Caco-2 (cell line): ENCODE data around the gene MOB3B. TPM values are rescaled to one million over a fixed set of nuclear protein-coding genes. Genes with fewer than 3 reads are reported as not detected.

ENCODE experiments used
- BruUV-seq: library from RNA; stranded (reverse); fragments of 400-500 nt; replicated peaks from 2 replicates; lab custom pipeline; 2021; lab: Mats Ljungman, UMichigan
- CTCF ChIA-PET: fragments of 300-600 bp; sonication (Branson Sonifier 250); formaldehyde crosslinking; loops from one replicate; lab custom pipeline; 2022; ENCODE audit warnings: antibody characterized with exemption; lab: Charles Lee
- POLR2A ChIA-PET: fragments of 300-600 bp; sonication (Branson Sonifier 250); formaldehyde crosslinking; loops from one replicate; lab custom pipeline; 2022; ENCODE audit warnings: antibody characterized with exemption; lab: Charles Lee
- DNase-seq, 2 experiments: peaks; one replicate each; pipeline versions ENCODE4 v3.0.0 to v3.0.0-alpha.2; 2020 to 2022
- H3K27me3 ChIP-seq: replicated peaks from 2 replicates; pipeline ENCODE4 v1.6.0; 2011; ENCODE audit warnings: low read length; ENCODE audit not compliant: control insufficient read depth, insufficient read depth
- H3K36me3 ChIP-seq: 2 replicates; pipeline ENCODE4 v1.5.1; 2011; ENCODE audit warnings: low read length; ENCODE audit not compliant: control insufficient read depth, insufficient read depth
- H3K4me1 ChIP-seq: fragments of 250-450 bp; sonication (Bioruptor Pico); 2 replicates; pipeline ENCODE4 v1.5.1; 2020; ENCODE audit warnings: mild to moderate bottlenecking
- H3K4me3 ChIP-seq: 2 replicates; pipeline ENCODE4 v1.5.1; 2011; ENCODE audit warnings: low read depth, mild to moderate bottlenecking, control low read depth, low read length
- H3K9me3 ChIP-seq: fragments of 250-450 bp; sonication (Bioruptor Pico); 2 replicates; pipeline ENCODE4 v1.5.1; 2020; ENCODE audit warnings: mild to moderate bottlenecking, moderate library complexity
- H3K27ac Mint-ChIP-seq: one replicate; pipeline ENCODE4 v1.8.0; 2022; ENCODE audit warnings: mixed read lengths; ENCODE audit not compliant: unreplicated experiment
- H3K27me3 Mint-ChIP-seq: one replicate; pipeline ENCODE4 v1.8.0; 2022; ENCODE audit warnings: mixed read lengths; ENCODE audit not compliant: insufficient read depth, unreplicated experiment
- H3K36me3 Mint-ChIP-seq: one replicate; pipeline ENCODE4 v1.8.0; 2022; ENCODE audit warnings: mild to moderate bottlenecking, mixed read lengths; ENCODE audit not compliant: insufficient read depth, unreplicated experiment
- H3K4me1 Mint-ChIP-seq: one replicate; pipeline ENCODE4 v1.8.0; 2022; ENCODE audit warnings: low read depth, mixed read lengths; ENCODE audit not compliant: unreplicated experiment
- H3K4me3 Mint-ChIP-seq: one replicate; pipeline ENCODE4 v1.8.0; 2022; ENCODE audit warnings: mild to moderate bottlenecking, moderate library complexity, mixed read lengths; ENCODE audit not compliant: unreplicated experiment
- H3K9me3 Mint-ChIP-seq: one replicate; pipeline ENCODE4 v1.8.0; 2022; ENCODE audit warnings: mixed read lengths; ENCODE audit not compliant: unreplicated experiment
- intact Hi-C: fragments of 100-400 bp; cut with micrococcal nuclease; formaldehyde crosslinking; loops from one replicate; pipeline ENCODE4 v1.10.0; 2022; ENCODE audit not compliant: unreplicated experiment
- total RNA-seq: library from RNA; stranded (reverse); gene quantifications from 2 replicates; pipeline ENCODE4 v1.2.3, GENCODE V29; 2022
- TF ChIP-seq, protein P1 (sequence below), 2 experiments: fragments of 200-600 bp in 1 of 2; IDR thresholded peaks; 1 replicate in 1 of 2; 2 replicates in 1 of 2; pipeline versions ENCODE4 v1.5.1 to v1.8.0; 2011 to 2022; ENCODE audit warnings: antibody characterized with exemption in 1 of 2, control low read depth in 1 of 2, inconsistent platforms in 1 of 2, low read depth in 1 of 2, low read length in 1 of 2, mild to moderate bottlenecking in 1 of 2, moderate library complexity in 1 of 2; ENCODE audit not compliant: insufficient read depth in 1 of 2, severe bottlenecking in 1 of 2, unreplicated experiment in 1 of 2

MOB3B gene
- total RNA-seq, 1 experiment from 2014 or later = 5.3 TPM

DNA sequence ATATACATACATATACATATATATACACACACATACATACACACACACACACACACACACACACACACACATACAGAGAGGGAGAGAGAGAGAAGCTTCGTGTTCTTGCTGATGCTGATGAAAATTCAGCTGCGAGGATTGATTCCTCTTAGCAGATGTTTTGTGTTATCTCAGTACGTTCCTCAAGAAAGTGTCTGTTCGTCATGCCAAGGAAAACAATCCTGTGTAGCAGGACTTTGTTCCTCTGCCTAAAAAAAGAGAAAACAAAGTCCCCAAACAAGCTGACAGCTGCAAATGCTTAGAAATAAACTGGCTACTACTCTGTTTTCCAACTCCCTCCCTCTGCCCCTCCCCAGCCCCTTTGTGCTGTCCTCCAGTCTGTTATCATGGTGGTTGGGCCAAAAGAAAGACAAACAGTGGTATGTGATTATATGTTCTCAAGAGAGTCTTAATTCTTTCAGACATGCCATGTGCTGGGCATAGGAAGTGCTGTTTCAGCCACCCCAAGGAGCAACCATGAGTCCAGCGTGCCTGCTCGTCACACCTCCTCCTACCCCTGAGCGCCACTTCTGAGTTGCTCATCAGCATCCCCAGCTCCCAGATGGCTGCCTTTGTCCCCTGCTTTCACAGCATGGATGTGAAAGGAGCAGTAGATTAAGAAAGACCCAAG, 161.2 kb downstream of the MOB3B start:
- Mint-ChIP-seq H3K36me3 (peaks cover 4% of the 10 kb centered on the region), H3K27me3 (no peaks in the 10 kb centered on the region), H3K27ac (peak overlapping the region; percentile 28), H3K4me3 (no peak overlapping the region), H3K4me1 (peaks cover 37% of the 10 kb centered on the region), H3K9me3 (peaks cover 8% of the 10 kb centered on the region)
- H3K36me3 ChIP-seq = no peaks in the 10 kb centered on the region
- intact Hi-C loops = loop anchor here (5.0 kb wide), 1 partner anchor 159 kb away; the partner anchor contains the start of gene MOB3B
- H3K4me3 ChIP-seq = no peak overlapping the region
- H3K27me3 ChIP-seq = no peaks in the 10 kb centered on the region
- no peak for DNase-seq
- no peaks in the 10 kb centered on the region for H3K9me3 ChIP-seq
- ChIA-PET POLR2A (no interaction called here), CTCF (interaction anchor here (2.0 kb wide), 1 partner anchor 35 kb away, joined by 5 read pairs; no protein-coding TSS in a partner anchor)
- BruUV-seq = no TSS peak
- TF ChIP-seq, protein P1, sequence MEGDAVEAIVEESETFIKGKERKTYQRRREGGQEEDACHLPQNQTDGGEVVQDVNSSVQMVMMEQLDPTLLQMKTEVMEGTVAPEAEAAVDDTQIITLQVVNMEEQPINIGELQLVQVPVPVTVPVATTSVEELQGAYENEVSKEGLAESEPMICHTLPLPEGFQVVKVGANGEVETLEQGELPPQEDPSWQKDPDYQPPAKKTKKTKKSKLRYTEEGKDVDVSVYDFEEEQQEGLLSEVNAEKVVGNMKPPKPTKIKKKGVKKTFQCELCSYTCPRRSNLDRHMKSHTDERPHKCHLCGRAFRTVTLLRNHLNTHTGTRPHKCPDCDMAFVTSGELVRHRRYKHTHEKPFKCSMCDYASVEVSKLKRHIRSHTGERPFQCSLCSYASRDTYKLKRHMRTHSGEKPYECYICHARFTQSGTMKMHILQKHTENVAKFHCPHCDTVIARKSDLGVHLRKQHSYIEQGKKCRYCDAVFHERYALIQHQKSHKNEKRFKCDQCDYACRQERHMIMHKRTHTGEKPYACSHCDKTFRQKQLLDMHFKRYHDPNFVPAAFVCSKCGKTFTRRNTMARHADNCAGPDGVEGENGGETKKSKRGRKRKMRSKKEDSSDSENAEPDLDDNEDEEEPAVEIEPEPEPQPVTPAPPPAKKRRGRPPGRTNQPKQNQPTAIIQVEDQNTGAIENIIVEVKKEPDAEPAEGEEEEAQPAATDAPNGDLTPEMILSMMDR (IDR thresholded peaks at IDR 0.05; ENCODE audit: insufficient read depth in 1 of 2, low read depth in 1 of 2, low read length in 1 of 2, severe bottlenecking in 1 of 2, unreplicated experiment in 1 of 2) = no peak
- H3K4me1 ChIP-seq = peaks cover 53% of the 10 kb centered on the region

DNA sequence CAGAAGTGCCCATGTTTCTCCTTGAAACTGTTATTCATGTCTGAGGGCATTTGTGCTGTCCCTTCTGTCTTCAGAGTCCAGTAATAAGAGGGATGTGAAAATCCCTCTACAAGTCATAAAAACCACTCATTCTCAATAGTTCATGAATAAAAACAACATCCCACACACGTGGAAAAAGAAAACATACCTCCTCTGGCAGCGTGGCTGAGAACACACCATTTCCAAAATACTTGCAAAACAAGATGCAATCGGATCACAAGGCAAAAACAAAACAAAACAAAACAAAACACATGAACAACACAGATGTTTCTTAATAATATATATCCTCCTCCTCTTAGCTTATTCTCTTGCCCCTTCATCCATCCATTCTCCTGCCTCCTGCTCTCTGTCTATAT, 161.7 kb downstream of the MOB3B start:
- H3K27me3 ChIP-seq = no peaks in the 10 kb centered on the region
- intact Hi-C loops = loop anchor here (5.0 kb wide), 1 partner anchor 159 kb away; the partner anchor contains the start of gene MOB3B
- Mint-ChIP-seq H3K4me1 (peaks cover 37% of the 10 kb centered on the region), H3K27ac (peak overlapping the region; percentile 28), H3K36me3 (peaks cover 4% of the 10 kb centered on the region), H3K4me3 (no peak overlapping the region), H3K27me3 (no peaks in the 10 kb centered on the region), H3K9me3 (peaks cover 8% of the 10 kb centered on the region)
- ChIA-PET CTCF (interaction anchor here (2.0 kb wide), 1 partner anchor 35 kb away, joined by 5 read pairs; no protein-coding TSS in a partner anchor), POLR2A (no interaction called here)
- no TSS peak for BruUV-seq
- H3K36me3 ChIP-seq = no peaks in the 10 kb centered on the region
- DNase-seq = no peak
- H3K4me1 ChIP-seq = peaks cover 50% of the 10 kb centered on the region
- H3K4me3 ChIP-seq = no peak overlapping the region
- TF ChIP-seq, protein P1 (IDR thresholded peaks at IDR 0.05; ENCODE audit: insufficient read depth in 1 of 2, low read depth in 1 of 2, low read length in 1 of 2, severe bottlenecking in 1 of 2, unreplicated experiment in 1 of 2) = no peak
- no peaks in the 10 kb centered on the region for H3K9me3 ChIP-seq

DNA sequence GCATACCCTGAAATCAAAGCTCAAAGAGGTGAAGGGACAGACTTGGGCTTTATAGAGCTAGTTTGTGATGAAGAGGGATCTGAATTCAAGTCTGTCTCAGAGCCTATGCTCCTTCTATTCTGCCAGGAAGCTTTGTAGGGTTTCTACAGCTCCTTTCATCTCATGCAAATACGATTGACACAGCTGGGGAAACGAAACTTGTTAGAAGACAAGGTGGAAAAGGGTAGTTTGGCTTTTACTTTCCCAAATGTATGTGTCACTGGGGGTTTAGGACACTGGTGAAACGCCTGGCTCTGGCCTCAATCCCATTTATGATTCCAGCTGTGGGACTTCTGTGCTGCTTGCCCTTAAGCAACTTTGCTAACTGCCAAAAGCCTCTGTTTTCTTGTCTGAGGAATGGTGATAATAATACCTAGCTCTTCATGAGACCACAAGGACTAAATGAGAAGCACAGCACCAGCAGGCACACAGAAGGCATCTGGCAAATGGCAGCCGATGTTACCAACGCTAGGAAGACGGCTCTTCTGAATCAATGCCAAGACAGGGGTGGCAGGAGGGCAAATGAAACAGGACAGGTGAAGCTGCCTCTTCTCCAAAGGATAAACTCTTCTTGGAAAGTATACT, 162.3 kb downstream of the MOB3B start:
- TF ChIP-seq, protein P1 (IDR thresholded peaks at IDR 0.05; ENCODE audit: insufficient read depth in 1 of 2, low read depth in 1 of 2, low read length in 1 of 2, severe bottlenecking in 1 of 2, unreplicated experiment in 1 of 2) = no peak
- no peak overlapping the region for H3K4me3 ChIP-seq
- no peaks in the 10 kb centered on the region for H3K27me3 Mint-ChIP-seq
- intact Hi-C loops = loop anchor here (5.0 kb wide), 1 partner anchor 160 kb away; the partner anchor contains the start of gene MOB3B
- peaks cover 32% of the 10 kb centered on the region for H3K4me1 Mint-ChIP-seq
- H3K9me3 Mint-ChIP-seq = peaks cover 8% of the 10 kb centered on the region
- no peaks in the 10 kb centered on the region for H3K27me3 ChIP-seq
- peaks cover 4% of the 10 kb centered on the region for H3K36me3 Mint-ChIP-seq
- no peaks in the 10 kb centered on the region for H3K36me3 ChIP-seq
- H3K9me3 ChIP-seq = no peaks in the 10 kb centered on the region
- peak overlapping the region; percentile 55 for H3K27ac Mint-ChIP-seq
- H3K4me1 ChIP-seq = peaks cover 48% of the 10 kb centered on the region
- ChIA-PET CTCF (no interaction called here), POLR2A (interaction anchor here (0.5 kb wide), 1 partner anchor 46 kb away, joined by 5 read pairs; no protein-coding TSS in a partner anchor)
- BruUV-seq = no TSS peak
- no peak for DNase-seq
- H3K4me3 Mint-ChIP-seq = no peak overlapping the region
